Ascending aorta (tissue), 2 donors: ENCODE data around the gene DDX10. TPM values are rescaled to one million over a fixed set of nuclear protein-coding genes. Genes with fewer than 3 reads are reported as not detected.

Experiments used
- DNase-seq, 2 donors: peaks; one replicate each; pipeline ENCODE4 v3.0.0-alpha.2; 2019; ENCODE audit warnings: low spot score in 2 of 2
- H3K27ac ChIP-seq, 2 donors: fragments of 200-600 bp; sonication (generic); one replicate each; pipeline ENCODE4 v1.5.1; 2016 to 2017; ENCODE audit warnings: mild to moderate bottlenecking in 1 of 2
- H3K27me3 ChIP-seq: fragments of 200-600 bp; sonication (generic); one replicate; pipeline ENCODE4 v1.5.1; 2017
- H3K36me3 ChIP-seq, 2 donors: fragments of 200-600 bp; sonication (generic); one replicate each; pipeline ENCODE4 v1.5.1; 2016
- H3K4me1 ChIP-seq, 2 donors: fragments of 200-600 bp; sonication (generic); one replicate each; pipeline ENCODE4 v1.5.1; 2016 to 2017; ENCODE audit warnings: mild to moderate bottlenecking in 1 of 2
- H3K4me3 ChIP-seq, 2 donors: fragments of 200-600 bp; sonication (generic); one replicate each; pipeline ENCODE4 v1.5.1; 2016 to 2017; ENCODE audit warnings: mild to moderate bottlenecking in 1 of 2
- H3K9me3 ChIP-seq, 2 donors: fragments of 200-600 bp; sonication (generic); one replicate each; pipeline ENCODE4 v1.5.1; 2016
- CTCF ChIP-seq, 3 experiments: fragments of 200-600 bp in 2 of 3; fragments of 450-650 bp in 1 of 3; sonication (generic) in 2 of 3; IDR thresholded peaks; one replicate each; pipeline ENCODE4 v1.5.1; 2016 to 2019; ENCODE audit warnings: antibody characterized with exemption in 3 of 3, mild to moderate bottlenecking in 1 of 3, moderate library complexity in 1 of 3
- intact Hi-C: fragments of 100-400 bp; cut with DNase I; formaldehyde crosslinking; loops from one replicate; pipeline ENCODE4 v1.15.1; 2023
- total RNA-seq: library from RNA; depleted of rRNA; stranded (reverse); fragments of >200 nt; gene quantifications from one replicate; pipeline ENCODE4 v1.1.0, GENCODE V29; 2016

The DDX10 gene
- total RNA-seq, 1 donor from 2014 or later = 21.9 TPM

GRCh38 chr11:108959874-108960273, 295.0 kb downstream of the DDX10 start:
- H3K9me3 ChIP-seq = no peaks in the 10 kb centered on the region
- H3K4me1 ChIP-seq = no peaks in the 10 kb centered on the region
- TF ChIP-seq CTCF (IDR thresholded peaks at IDR 0.05) = no peak
- DNase-seq = no peak
- no peaks in the 10 kb centered on the region for H3K36me3 ChIP-seq
- H3K4me3 ChIP-seq = no peak overlapping the region
- H3K27ac ChIP-seq = no peak overlapping the region
- H3K27me3 ChIP-seq = no peaks in the 10 kb centered on the region
- intact Hi-C loops = no loop called here

GRCh38 chr11:108960501-108960900, 295.6 kb downstream of the DDX10 start:
- Histone ChIP-seq H3K27me3 (no peaks in the 10 kb centered on the region), H3K27ac (no peak overlapping the region), H3K4me3 (no peak overlapping the region), H3K4me1 (no peaks in the 10 kb centered on the region), H3K9me3 (no peaks in the 10 kb centered on the region), H3K36me3 (no peaks in the 10 kb centered on the region)
- intact Hi-C loops = no loop called here
- no peak for TF ChIP-seq CTCF (IDR thresholded peaks at IDR 0.05)
- DNase-seq = no peak

GRCh38 chr11:108961095-108961494, 296.2 kb downstream of the DDX10 start:
- DNase-seq = no peak
- intact Hi-C loops = no loop called here
- Histone ChIP-seq H3K4me1 (no peaks in the 10 kb centered on the region), H3K27ac (no peak overlapping the region), H3K27me3 (no peaks in the 10 kb centered on the region), H3K9me3 (no peaks in the 10 kb centered on the region), H3K36me3 (no peaks in the 10 kb centered on the region), H3K4me3 (no peak overlapping the region)
- no peak for TF ChIP-seq CTCF (IDR thresholded peaks at IDR 0.05)

GRCh38 chr11:108963118-108963517, 298.2 kb downstream of the DDX10 start:
- Histone ChIP-seq H3K36me3 (no peaks in the 10 kb centered on the region), H3K4me3 (no peak overlapping the region), H3K9me3 (no peaks in the 10 kb centered on the region), H3K27ac (no peak overlapping the region), H3K4me1 (peaks cover 0 to 6% of the 10 kb centered on the region in 2 donors), H3K27me3 (no peaks in the 10 kb centered on the region)
- TF ChIP-seq CTCF (IDR thresholded peaks at IDR 0.05) = no peak
- no peak for DNase-seq
- intact Hi-C loops = no loop called here

- Histone ChIP-seq H3K27ac (no peak overlapping the region), H3K27me3 (no peaks in the 10 kb centered on the region), H3K4me3 (no peak overlapping the region), H3K4me1 (peaks cover 0 to 6% of the 10 kb centered on the region in 2 donors), H3K36me3 (no peaks in the 10 kb centered on the region), H3K9me3 (no peaks in the 10 kb centered on the region)
- intact Hi-C loops = no loop called here
- no peak for DNase-seq
- no peak for TF ChIP-seq CTCF (IDR thresholded peaks at IDR 0.05)
Observed at GRCh38 chr11:108965306-108966001, 300.6 kb downstream of the DDX10 start.

- Histone ChIP-seq H3K4me3 (no peak overlapping the region), H3K27me3 (no peaks in the 10 kb centered on the region), H3K4me1 (peaks cover 0 to 6% of the 10 kb centered on the region in 2 donors), H3K27ac (no peak overlapping the region), H3K36me3 (no peaks in the 10 kb centered on the region), H3K9me3 (no peaks in the 10 kb centered on the region)
- TF ChIP-seq CTCF (IDR thresholded peaks at IDR 0.05) = no peak
- intact Hi-C loops = no loop called here
- DNase-seq = no peak
Observed at GRCh38 chr11:108966206-108966605, 301.3 kb downstream of the DDX10 start.
